ENCODE measurements around the gene PARD6A. TPM values are rescaled to one million over a fixed set of nuclear protein-coding genes. Genes with fewer than 3 reads are reported as not detected.

The PARD6A gene
- total RNA-seq, 1 donor from 2014 or later, result 10.2 TPM

Other genes starting within 250 kb of the PARD6A start
- 0.15 and 0.42 TPM in 2 replicates for gene ZDHHC1, start 244.5 kb upstream of the PARD6A start, total RNA-seq
- 0.29 TPM in 1 of 2 replicates, not detected in the other for gene HSD11B2, start 229.8 kb upstream of the PARD6A start, total RNA-seq
- 69.7 and 70.7 TPM in 2 replicates for gene ATP6V0D1, start 179.8 kb upstream of the PARD6A start, total RNA-seq
- not detected in 2 replicates for gene AGRP, start 177.4 kb upstream of the PARD6A start, total RNA-seq
- 47.9 and 52.6 TPM in 2 replicates for gene RIPOR1, start 132.1 kb upstream of the PARD6A start, total RNA-seq
- 75.3 and 79.3 TPM in 2 replicates for gene CTCF, start 98.4 kb upstream of the PARD6A start, total RNA-seq
- gene CARMIL2, start 15.8 kb upstream of the PARD6A start, total RNA-seq, result 206 and 225 TPM in 2 replicates
- gene ACD, start 700 bp upstream of the PARD6A start, total RNA-seq, result 39.9 and 42.8 TPM in 2 replicates
- gene ENKD1, start 5.8 kb downstream of the PARD6A start, total RNA-seq, result 8.5 and 9.0 TPM in 2 replicates
- 1.9 and 3.2 TPM in 2 replicates for gene C16orf86, start 5.9 kb downstream of the PARD6A start, total RNA-seq
- 13.4 and 15.2 TPM in 2 replicates for gene GFOD2, start 58.4 kb downstream of the PARD6A start, total RNA-seq
- 34.4 and 36.4 TPM in 2 replicates for gene RANBP10, start 145.6 kb downstream of the PARD6A start, total RNA-seq
- gene TSNAXIP1, start 145.9 kb downstream of the PARD6A start, total RNA-seq, result 0.32 and 0.61 TPM in 2 replicates
- gene THAP11, start 181.4 kb downstream of the PARD6A start, total RNA-seq, result 39.5 and 42.0 TPM in 2 replicates
- gene NUTF2, start 186.0 kb downstream of the PARD6A start, total RNA-seq, result 126 and 132 TPM in 2 replicates
- 56.0 and 60.9 TPM in 2 replicates for gene CENPT, start 186.7 kb downstream of the PARD6A start, total RNA-seq
- gene EDC4, start 212.1 kb downstream of the PARD6A start, total RNA-seq, result 120 and 137 TPM in 2 replicates
- gene NRN1L, start 223.9 kb downstream of the PARD6A start, total RNA-seq, result 0.59 TPM in 1 of 2 replicates, not detected in the other
- gene PSKH1, start 232.3 kb downstream of the PARD6A start, total RNA-seq, result 24.0 and 24.1 TPM in 2 replicates

All from T-helper 1 cell treated with Interleukin-12 subunit alpha and Interleukin-12 subunit beta and Interleukin-4 antibody, amounts not matched to agents 30 ng/mL and 1 ng/mL, for 36 hours (primary cell).